Measurements from ENCODE around the gene SYNJ1. TPM values are rescaled to one million over a fixed set of nuclear protein-coding genes. Genes with fewer than 3 reads are reported as not detected.

The SYNJ1 gene
- total RNA-seq, 1 experiment from 2014 or later: 1.8 TPM

- in situ Hi-C loops (cut with HindIII; ENCODE audit: low sequenced_read_pairs): no loop called here
- no peak for DNase-seq (ENCODE audit: low spot score)
Observed at GRCh38 chr21:32592929-32593502, 134.8 kb downstream of the SYNJ1 start.

DNA sequence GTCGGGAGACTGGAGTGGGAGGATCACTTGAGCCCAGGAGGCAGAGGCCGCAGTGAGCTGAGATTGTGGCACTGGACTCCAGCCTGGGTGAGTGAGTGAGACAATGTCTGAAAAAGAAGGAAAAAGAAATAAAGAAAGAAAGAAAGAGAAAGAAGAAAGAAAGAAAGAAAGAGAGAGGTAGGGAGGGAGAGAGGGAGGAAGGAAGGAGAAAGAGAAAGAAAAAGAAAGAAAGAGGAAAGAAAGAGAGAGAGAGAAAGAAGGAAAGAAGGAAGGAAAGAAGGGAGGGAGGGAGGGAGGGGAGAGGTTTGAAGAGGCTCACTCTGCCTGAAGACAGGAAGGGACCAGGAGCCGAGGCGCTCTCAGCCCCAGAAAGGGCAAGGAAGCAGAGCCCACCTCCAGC, 137.7 kb downstream of the SYNJ1 start:
- in situ Hi-C loops (cut with HindIII; ENCODE audit: low sequenced_read_pairs): no loop called here
- no peak for DNase-seq (ENCODE audit: low spot score)

GRCh38 chr21:32587651-32588050, 140.2 kb downstream of the SYNJ1 start:
- in situ Hi-C loops (cut with HindIII; ENCODE audit: low sequenced_read_pairs): no loop called here
- no peak for DNase-seq (ENCODE audit: low spot score)

DNA sequence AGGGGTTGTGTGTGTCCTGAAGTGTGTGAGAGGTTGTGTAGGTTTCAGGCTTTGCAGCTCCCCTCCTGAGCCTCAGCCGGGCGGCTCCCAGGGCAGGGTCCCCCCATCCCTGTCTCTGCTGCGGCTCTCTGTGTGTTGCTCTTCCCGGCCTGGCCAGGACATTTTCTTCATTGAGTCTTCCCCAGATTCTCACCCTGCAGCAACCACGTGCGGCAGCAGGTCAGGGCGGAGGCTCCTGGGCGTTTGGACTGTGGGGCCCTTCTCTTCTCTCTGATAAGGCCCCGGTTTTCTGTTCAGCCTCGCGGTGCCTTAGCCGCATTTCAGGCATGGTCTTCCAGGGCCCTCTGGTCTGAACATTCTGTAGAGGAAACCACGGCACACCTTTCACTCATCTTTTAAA, 140.7 kb downstream of the SYNJ1 start:
- DNase-seq (ENCODE audit: low spot score): no peak
- in situ Hi-C loops (cut with HindIII; ENCODE audit: low sequenced_read_pairs): no loop called here

- no peak for DNase-seq (ENCODE audit: low spot score)
- in situ Hi-C loops (cut with HindIII; ENCODE audit: low sequenced_read_pairs): no loop called here
Observed at GRCh38 chr21:32585970-32586369, 141.8 kb downstream of the SYNJ1 start.

- in situ Hi-C loops (cut with HindIII; ENCODE audit: low sequenced_read_pairs): no loop called here
- DNase-seq (ENCODE audit: low spot score): no peak
Observed at GRCh38 chr21:32585042-32585710, 142.6 kb downstream of the SYNJ1 start, which contains the start of gene TCP10L. Gene TCP10L, minus strand, starts transcription at chr21:32585523. Its CDS starts 1,219 bp downstream, at chr21:32584304.

DNA sequence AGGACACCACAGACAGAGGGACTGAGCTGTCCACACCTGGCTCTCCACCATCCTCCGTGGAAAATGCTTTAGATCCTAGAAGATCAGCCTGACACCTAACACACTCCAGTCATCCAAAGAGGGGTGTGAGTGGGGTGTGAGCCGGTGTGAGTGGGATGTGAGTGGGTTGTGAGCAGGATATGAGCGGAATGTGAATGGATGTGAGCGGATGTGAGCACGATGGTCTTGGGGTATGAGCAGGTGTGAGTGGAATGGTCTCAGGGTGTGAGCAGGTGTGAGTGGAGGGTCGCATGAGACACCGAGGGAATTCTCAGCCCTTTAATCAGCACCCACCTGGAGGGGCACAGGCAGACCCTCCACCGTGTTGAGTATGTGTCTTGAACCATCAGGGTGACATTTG, 143.3 kb downstream of the SYNJ1 start:
- in situ Hi-C loops (cut with HindIII; ENCODE audit: low sequenced_read_pairs): no loop called here
- DNase-seq (ENCODE audit: low spot score): no peak

DNA sequence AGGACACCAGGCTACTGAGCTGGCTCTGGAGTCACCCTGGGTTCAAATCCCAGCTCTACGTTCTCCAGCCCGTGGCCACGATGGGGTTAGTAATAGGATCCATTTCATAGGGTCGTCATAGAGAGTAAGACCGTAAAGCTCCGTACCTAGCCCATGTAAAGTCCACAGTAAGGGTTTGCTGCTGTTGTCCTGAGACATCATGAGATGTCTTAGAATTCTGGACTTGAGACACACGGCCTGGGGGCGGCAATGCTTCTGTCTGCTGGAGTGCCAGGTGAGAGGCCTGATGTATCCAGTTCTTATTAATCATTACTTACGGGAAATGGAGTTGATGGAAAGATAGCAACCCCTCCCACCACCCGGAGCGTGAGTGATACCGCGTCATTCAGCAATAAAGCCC, 146.1 kb downstream of the SYNJ1 start:
- in situ Hi-C loops (cut with HindIII; ENCODE audit: low sequenced_read_pairs): no loop called here
- no peak for DNase-seq (ENCODE audit: low spot score)

DNA sequence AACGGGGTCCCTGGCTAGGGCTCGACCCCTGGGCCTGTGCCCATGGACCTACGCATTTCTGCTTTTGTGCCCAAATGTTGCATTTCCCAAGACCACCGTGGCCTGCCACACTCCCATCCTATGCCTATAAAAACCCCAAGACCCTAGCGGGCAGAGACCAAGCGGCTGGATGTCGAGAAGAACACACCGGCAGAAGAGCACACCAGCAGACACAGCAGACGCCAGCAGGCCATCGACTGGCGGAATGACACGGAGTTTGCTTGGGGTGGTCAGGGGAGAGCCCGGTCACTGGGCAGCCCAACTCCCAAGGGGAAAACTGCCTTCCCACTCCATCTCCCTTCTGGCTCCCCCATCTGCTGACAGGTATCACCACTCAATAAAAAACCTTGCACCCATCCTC, 146.9 kb downstream of the SYNJ1 start:
- in situ Hi-C loops (cut with HindIII; ENCODE audit: low sequenced_read_pairs): no loop called here
- DNase-seq (ENCODE audit: low spot score): no peak

Other genes starting within 250 kb of the SYNJ1 start
- 0.74 TPM in 1 of 2 replicates, not detected in the other for gene TCP10L, start 142.5 kb downstream of the SYNJ1 start, total RNA-seq (2014; rRNA removed; shearing (Covaris generic))
- 60.0 and 83.8 TPM in 2 replicates for gene CFAP298, start 115.6 kb downstream of the SYNJ1 start, total RNA-seq (2014; rRNA removed; shearing (Covaris generic))
- gene PAXBP1, start 43.7 kb upstream of the SYNJ1 start, total RNA-seq (2014; rRNA removed; shearing (Covaris generic)): 13.4 and 26.2 TPM in 2 replicates

All from G401 (cell line).